ENCODE data around the gene ZNF740.
"Not testable (repeated sequence)": the region's sequence is repeated elsewhere in the genome, so short reads cannot be mapped to it uniquely, and the experiment has no call there.

ZNF740 gene

GRCh38 chr12:53180220-53180930 is at the start of gene ZNF740, which contains the start of gene CSAD:
TSS of gene ZNF740 (plus strand) at chr12:53180722. CDS start at chr12:53181984, 1,262 bp downstream.
TSS of gene CSAD (minus strand) at chr12:53180925. CDS start at chr12:53173470, 7,455 bp downstream.
- peak; percentile 97 to 98 for DNase-seq

GRCh38 chr12:53131844-53132243 is 48.7 kb upstream of the ZNF740 start:
- no peak for DNase-seq

DNA sequence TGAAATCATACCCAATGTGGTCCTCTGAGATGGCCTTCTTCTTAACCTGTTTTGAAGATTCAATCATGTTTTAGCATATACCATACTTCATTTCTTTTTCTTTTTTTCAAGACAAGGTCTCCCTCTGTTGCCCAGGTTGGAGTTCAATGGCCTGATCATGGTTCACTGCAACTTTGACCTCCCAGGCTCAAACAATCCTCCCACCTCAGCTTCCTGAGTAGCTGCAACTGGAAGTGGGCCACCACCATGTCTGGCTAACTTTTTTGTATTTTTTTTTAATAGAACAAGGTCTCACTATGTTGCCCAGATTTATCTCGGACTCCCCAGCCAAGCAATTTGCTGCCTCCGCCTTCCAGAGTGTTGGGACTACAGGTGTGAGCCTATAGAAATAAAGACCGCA is 46.8 kb upstream of the ZNF740 start:
- DNase-seq, result no peak

- no peak for DNase-seq
Observed at GRCh38 chr12:53143355-53143754, 37.2 kb upstream of the ZNF740 start.

GRCh38 chr12:53145383-53146260 is 34.9 kb upstream of the ZNF740 start:
- DNase-seq, result no peak

DNA sequence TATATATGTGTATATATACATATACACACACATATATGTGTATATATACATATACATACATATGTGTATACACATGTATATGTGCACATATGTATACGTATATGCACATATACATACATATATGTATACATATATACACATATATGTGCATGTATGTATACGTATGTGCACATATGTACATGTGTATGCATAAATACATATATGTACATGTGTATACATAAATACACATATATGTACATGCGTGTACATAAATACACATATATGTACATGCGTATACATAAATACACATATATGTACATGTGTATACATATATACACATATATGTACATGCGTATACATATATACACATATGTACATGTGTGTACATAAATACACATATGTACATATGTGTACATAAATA is 33.3 kb upstream of the ZNF740 start:
- DNase-seq, result no peak

- DNase-seq, result no peak
Observed at GRCh38 chr12:53147653-53148052, 32.9 kb upstream of the ZNF740 start.

- no peak for DNase-seq
Observed at GRCh38 chr12:53151039-53151438, 29.5 kb upstream of the ZNF740 start.

DNA sequence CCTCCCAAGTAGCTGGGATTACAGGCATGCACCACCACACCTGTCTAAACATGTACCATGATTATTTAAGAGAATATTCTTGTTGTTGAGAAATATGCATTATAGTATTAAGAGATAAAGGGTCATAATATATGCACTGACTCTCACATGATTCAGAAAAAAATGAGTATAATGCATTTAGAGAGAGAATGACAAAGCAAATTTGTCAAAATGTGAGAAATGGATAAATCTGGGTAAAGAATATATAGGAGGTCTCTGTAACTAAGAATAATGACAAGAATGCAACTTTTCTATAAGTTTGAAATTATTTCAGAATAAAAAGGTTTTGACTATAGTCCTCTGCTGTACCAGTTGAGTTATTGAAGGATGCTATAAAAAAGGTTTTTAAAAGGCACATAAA is 28.1 kb upstream of the ZNF740 start:
- DNase-seq, result no peak

GRCh38 chr12:53159195-53159839 is 21.2 kb upstream of the ZNF740 start:
- DNase-seq, result peak; percentile 85 to 93

- no peak for DNase-seq
Observed at GRCh38 chr12:53160000-53160399, 20.5 kb upstream of the ZNF740 start.

DNA sequence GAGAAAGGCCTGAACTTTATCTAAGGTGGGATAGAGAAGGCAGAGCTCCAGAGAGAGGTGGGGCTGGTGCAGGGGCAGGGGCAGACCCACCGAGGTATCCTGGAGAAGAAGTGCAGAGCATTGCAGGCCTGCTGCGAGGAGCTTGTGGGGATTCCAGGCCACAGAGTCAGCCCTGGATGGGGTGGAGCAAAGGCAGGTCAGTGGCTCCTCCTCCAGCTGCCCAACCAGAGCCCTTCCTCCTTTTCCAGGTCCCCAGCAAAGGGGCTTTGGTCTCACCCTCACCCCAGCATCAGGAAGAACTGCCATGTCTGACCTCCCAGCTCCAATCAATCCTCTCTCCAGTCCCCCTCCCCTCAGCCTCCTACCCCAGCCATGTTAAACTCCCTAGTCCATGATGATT is 19.8 kb upstream of the ZNF740 start:
- DNase-seq, result no peak

DNA sequence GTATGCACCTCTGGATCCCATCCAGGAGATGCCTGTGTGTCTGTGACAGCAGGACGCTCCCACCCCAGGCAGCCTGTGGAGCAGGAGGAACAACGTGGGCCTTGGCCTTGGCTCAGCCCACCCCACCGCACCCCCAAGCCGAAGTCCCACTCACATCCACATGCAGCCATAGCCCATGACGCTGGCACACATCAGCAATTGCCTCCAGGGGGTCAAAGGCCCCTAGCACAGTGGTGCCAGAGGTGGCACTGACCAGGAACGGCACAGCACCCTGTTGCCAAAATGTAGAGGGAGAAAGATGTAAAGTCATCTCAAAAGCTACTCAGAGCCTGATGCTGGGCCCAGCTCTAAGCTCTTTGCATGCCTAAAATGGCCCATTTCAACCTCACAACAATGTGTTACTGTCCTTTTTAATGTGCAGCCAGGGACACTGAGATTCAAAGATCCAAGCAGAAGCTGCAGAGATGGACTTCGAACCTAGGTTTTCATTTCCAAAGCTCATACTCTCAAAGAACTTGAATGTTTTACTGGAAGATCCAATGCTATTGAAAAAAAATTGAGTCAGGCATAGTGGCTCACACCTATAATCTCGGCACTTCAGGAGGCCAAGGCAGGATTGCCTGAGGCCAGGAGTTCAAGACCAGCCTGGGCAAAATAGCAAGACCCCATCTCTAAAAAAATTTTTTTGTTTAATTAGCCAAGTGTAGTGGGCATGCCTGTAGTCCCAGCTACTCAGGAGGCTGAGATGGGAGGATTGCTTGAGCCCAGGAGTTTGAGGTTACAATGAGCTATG is 19.2 kb upstream of the ZNF740 start:
- no peak for DNase-seq

GRCh38 chr12:53163008-53163407 is 17.5 kb upstream of the ZNF740 start:
- DNase-seq, result not testable (repeated sequence)

GRCh38 chr12:53166837-53167236 is 13.7 kb upstream of the ZNF740 start:
- no peak for DNase-seq

GRCh38 chr12:53169644-53170043 is 10.9 kb upstream of the ZNF740 start:
- no peak for DNase-seq

GRCh38 chr12:53170215-53170614 is 10.3 kb upstream of the ZNF740 start:
- DNase-seq, result no peak

DNA sequence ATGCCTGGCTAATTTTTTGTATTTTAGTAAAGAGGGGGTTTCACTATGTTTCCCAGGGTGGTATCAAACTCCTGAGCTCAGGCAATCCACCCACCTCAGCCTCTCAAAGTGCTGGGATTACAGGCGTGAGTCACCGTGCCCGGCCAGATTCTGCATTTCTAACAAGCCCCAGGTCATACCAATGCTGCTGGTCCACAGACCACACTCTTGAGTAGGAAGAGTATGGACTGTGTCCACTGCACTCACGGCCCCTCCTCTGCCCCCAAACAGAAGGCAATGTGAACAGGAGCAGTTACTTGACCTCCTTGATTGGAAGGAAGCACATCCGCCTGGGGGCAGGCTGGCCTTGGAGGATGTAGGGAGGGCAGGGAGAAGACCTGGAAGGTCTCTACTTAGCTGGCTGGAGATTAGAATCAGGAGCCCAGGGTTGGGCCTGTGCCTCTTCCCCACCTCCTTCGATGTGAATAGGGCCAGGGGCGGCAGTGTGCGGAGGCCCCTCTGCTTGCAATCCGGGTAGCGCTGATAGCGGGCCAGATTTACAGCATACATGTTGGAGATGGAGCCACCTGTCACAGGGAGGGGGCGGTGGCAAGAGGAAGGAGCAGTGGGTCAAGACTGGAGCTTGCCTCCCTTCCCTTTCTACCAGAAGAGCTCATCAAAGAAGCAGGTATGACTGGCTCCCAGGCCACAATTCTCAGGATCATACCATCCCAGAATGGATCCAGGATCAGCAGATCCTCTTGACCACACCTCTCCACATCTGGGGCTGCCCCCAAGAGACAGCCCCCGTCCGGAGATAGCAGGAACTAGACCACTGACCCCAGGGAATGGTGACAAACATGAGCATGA is 9.4 kb upstream of the ZNF740 start:
- no peak for DNase-seq

DNA sequence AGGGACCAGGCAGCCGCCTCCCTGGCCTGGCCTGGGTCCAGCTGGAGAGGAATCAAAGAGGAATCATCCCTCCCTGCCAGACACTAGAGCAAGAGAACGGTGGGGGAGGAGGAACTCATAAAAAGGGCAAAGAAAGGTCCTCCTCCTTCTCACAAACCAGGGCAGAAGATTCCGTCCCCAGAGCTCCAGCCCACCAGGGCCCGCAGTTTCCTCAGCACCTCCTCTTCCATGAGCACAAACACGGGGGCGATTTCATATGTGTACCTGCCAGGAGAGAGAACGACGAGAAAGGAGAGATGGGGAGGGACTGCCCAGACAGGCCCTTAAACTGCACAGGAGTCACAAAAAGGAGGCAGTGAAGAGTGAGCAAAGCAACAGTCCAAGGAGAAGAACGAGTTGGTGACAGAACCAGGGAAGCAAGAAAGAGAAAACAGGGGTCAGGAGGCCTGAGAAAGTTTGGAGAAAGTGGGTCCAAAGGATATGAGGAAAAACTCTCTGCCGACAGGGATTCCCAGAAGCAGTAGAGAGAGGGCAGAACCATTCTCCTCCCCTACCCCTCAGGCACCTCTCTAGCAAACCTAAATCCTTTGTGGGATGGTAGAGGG is 8.7 kb upstream of the ZNF740 start:
- no peak for DNase-seq

DNA sequence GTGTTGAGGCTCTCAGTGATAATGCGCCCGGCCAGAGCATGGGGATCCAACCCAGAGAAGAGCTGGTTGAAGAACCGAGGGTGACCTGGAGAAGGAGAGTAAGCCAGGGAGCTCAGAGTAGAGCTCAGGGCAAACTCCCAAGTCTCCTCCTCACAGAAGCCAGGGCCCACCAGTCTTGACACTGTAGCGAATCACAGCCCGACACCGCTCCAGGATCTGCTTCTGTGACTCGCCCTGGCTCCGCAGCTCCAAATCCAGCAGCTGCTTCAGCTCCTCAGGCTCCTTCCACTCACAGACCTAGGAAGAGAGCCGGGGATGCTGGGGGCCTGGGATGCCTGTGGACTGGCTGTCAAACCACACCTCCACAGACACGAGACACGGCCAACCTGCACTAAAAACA is 8.2 kb upstream of the ZNF740 start:
- no peak for DNase-seq

GRCh38 chr12:53173085-53173715 is 7.3 kb upstream of the ZNF740 start:
- no peak for DNase-seq

Data from activated CD4-positive, alpha-beta T cell treated with anti-CD3 and anti-CD28 coated beads for 4 hours (primary cell).